ENCODE measurements around the gene HAPLN3. TPM values are rescaled to one million over a fixed set of nuclear protein-coding genes. Genes with fewer than 3 reads are reported as not detected.

Gene HAPLN3
- polyA plus RNA-seq, 1 of the 3 experiments (the other 2 are of a cell fraction): 9.7 TPM

GRCh38 chr15:88887068-88887580 lies 8.2 kb downstream of the HAPLN3 start:
- no peaks in the 10 kb centered on the region for H3K27me3 ChIP-seq (ENCODE audit: insufficient read depth)
- H3K9me2 ChIP-seq: no peaks in the 10 kb centered on the region
- ChIA-PET CTCF (interaction anchor here (0.8 kb wide), 1 partner anchor 9 kb away, joined by 5 read pairs; no protein-coding TSS in a partner anchor), POLR2A (no interaction called here)
- no peaks in the 10 kb centered on the region for H4K20me1 ChIP-seq (ENCODE audit: insufficient read depth)
- no peaks in the 10 kb centered on the region for H3F3A ChIP-seq (replicated peaks; ENCODE audit: insufficient read depth)
- 91% methylated on average over 12 of the region's 18 CpGs for WGBS (ENCODE audit: low lambda C conversion rate)
- no peaks in the 10 kb centered on the region for H3K9me3 ChIP-seq
- no peak overlapping the region for H3K4me3 ChIP-seq (ENCODE audit: low read depth in 2 of 2, low read length in 1 of 2)
- DNase-seq: no peak
- H3K4me1 ChIP-seq (ENCODE audit: control insufficient read depth in 1 of 2, insufficient read depth in 2 of 2, low read depth in 1 of 2, low read length in 1 of 2): no peaks in the 10 kb centered on the region
- H3K79me2 ChIP-seq (ENCODE audit: insufficient read depth): no peaks in the 10 kb centered on the region
- no peak overlapping the region for H3K4me2 ChIP-seq
- no peak overlapping the region for H3K27ac ChIP-seq (ENCODE audit: low read depth in 2 of 2, low read length in 1 of 2)
- no peak overlapping the region for H2AFZ ChIP-seq (ENCODE audit: low read depth)
- no peak overlapping the region for H3K9ac ChIP-seq
- no peaks in the 10 kb centered on the region for H3K36me3 ChIP-seq (replicated peaks in 1 of 2; ENCODE audit: control insufficient read depth in 1 of 2, insufficient read depth in 2 of 2, low read length in 1 of 2)
- no peak for TF ChIP-seq RXRA (IDR thresholded peaks at IDR 0.05; ENCODE audit: borderline replicate concordance, low read depth)
- no peak for TF ChIP-seq YY1 (IDR thresholded peaks at IDR 0.05; ENCODE audit: low read depth)
- no peak for TF ChIP-seq FOXJ3 (CRISPR knock-in tag; IDR thresholded peaks at IDR 0.05)
- TF ChIP-seq RAD21 (IDR thresholded peaks at IDR 0.05; ENCODE audit: low read length): no peak
- no peak for TF ChIP-seq EP300 (IDR thresholded peaks at IDR 0.05; ENCODE audit: borderline replicate concordance in 1 of 2, low read depth in 1 of 2, low read length in 1 of 2)
- no peak for TF ChIP-seq IRF3 (IDR thresholded peaks at IDR 0.05; ENCODE audit: low read depth, low read length)
- no peak for TF ChIP-seq GABPA (IDR thresholded peaks at IDR 0.05; ENCODE audit: low read depth)
- no peak for TF ChIP-seq FOXM1 (IDR thresholded peaks at IDR 0.05; ENCODE audit: low read depth)
- TF ChIP-seq GATA2 (CRISPR knock-in tag; IDR thresholded peaks at IDR 0.05): no peak
- no peak for TF ChIP-seq MAX (IDR thresholded peaks at IDR 0.05; ENCODE audit: low read depth)
- no peak for TF ChIP-seq MXI1 (IDR thresholded peaks at IDR 0.05; ENCODE audit: low read depth, low read length)
- no peak for TF ChIP-seq PBX3 (IDR thresholded peaks at IDR 0.05)
- no peak for TF ChIP-seq RFX5 (IDR thresholded peaks at IDR 0.05; ENCODE audit: low read length)
- TF ChIP-seq POLR2AphosphoS5 (IDR thresholded peaks at IDR 0.05; ENCODE audit: low read depth, low read length): no peak
- no peak for TF ChIP-seq NRF1 (IDR thresholded peaks at IDR 0.05; ENCODE audit: low read depth, low read length)
- no peak for TF ChIP-seq USF2 (IDR thresholded peaks at IDR 0.05; ENCODE audit: borderline replicate concordance, low read depth, low read length)
- no peak for TF ChIP-seq TCF12 (IDR thresholded peaks at IDR 0.05)
- no peak for TF ChIP-seq FOSL2 (IDR thresholded peaks at IDR 0.05; ENCODE audit: borderline replicate concordance, low read depth)

Measured in SK-N-SH (cell line).